ENCODE data around the gene CHST13. TPM values are rescaled to one million over a fixed set of nuclear protein-coding genes. Genes with fewer than 3 reads are reported as not detected.
A peak's percentile ranks its signal among the peaks of the same experiment; 100 is the strongest.

CHST13 gene
- total and polyA plus RNA-seq, 7 donors = 0.25 to 0.66 (median 0.53) TPM; not detected in 3

DNA sequence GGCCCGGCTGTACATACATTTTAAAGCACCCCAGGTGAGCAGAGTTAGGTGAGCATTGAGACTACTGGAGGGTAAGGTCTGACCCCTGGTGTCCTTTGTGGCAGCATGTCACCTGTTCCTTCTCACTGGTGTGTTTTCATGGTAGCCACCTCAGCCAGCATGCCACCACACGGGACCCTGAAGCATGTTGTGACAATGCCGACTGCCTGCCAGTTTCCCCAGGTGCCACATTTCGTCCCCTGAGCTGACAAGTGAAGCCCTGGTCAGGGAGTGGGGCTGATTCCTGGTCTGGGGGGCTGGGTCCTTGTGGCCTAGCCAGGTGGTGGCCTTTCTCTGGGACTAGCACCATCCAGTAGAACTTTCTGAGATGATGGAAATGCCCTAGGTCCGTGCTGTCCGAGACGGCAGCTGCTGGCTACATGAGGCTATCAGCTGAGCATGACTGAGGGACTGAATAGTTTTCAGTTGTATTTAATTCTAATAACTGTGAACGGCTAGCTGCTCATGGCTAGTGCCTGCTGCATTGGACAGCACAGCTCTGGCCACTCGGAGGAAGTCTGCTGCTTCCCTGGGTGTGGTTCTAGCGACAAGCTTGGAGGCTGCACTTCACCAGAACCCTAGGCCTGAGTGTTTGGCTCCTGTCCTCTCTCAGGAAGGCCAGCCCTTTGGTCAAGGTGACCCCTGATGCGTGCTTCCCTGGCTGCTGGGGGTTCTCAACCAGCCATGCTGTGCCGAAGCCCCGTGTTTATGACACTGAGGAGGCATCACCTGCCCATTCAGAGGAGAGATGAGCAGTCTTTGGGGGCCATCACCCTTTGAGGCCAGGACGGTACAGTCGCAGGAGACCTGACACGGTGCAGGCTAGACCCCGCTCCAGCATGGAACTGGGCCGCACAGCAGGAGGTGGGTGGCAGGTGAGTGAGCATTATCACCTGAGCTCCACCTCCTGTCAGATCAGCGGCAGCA, 30.9 kb downstream of the CHST13 start:
- Histone ChIP-seq H3K27me3 (no peaks in the 10 kb centered on the region), H3K4me1 (no peaks in the 10 kb centered on the region), H3K9me3 (no peaks in the 10 kb centered on the region), H3K4me3 (no peak overlapping the region), H3K36me3 (no peaks in the 10 kb centered on the region), H3K27ac (no peak overlapping the region)
- TF ChIP-seq POLR2A (IDR thresholded peaks at IDR 0.05) = no peak
- TF ChIP-seq, protein P1, sequence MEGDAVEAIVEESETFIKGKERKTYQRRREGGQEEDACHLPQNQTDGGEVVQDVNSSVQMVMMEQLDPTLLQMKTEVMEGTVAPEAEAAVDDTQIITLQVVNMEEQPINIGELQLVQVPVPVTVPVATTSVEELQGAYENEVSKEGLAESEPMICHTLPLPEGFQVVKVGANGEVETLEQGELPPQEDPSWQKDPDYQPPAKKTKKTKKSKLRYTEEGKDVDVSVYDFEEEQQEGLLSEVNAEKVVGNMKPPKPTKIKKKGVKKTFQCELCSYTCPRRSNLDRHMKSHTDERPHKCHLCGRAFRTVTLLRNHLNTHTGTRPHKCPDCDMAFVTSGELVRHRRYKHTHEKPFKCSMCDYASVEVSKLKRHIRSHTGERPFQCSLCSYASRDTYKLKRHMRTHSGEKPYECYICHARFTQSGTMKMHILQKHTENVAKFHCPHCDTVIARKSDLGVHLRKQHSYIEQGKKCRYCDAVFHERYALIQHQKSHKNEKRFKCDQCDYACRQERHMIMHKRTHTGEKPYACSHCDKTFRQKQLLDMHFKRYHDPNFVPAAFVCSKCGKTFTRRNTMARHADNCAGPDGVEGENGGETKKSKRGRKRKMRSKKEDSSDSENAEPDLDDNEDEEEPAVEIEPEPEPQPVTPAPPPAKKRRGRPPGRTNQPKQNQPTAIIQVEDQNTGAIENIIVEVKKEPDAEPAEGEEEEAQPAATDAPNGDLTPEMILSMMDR (IDR thresholded peaks at IDR 0.05) = no peak
- TF ChIP-seq POLR2AphosphoS5 (IDR thresholded peaks at IDR 0.05) = no peak
- intact Hi-C loops (cut with DNase I) = no loop called here
- DNase-seq = peak; percentile 44
- 86 to 89% methylated on average over 19 of the region's 19 CpGs for WGBS, 2 donors

DNA sequence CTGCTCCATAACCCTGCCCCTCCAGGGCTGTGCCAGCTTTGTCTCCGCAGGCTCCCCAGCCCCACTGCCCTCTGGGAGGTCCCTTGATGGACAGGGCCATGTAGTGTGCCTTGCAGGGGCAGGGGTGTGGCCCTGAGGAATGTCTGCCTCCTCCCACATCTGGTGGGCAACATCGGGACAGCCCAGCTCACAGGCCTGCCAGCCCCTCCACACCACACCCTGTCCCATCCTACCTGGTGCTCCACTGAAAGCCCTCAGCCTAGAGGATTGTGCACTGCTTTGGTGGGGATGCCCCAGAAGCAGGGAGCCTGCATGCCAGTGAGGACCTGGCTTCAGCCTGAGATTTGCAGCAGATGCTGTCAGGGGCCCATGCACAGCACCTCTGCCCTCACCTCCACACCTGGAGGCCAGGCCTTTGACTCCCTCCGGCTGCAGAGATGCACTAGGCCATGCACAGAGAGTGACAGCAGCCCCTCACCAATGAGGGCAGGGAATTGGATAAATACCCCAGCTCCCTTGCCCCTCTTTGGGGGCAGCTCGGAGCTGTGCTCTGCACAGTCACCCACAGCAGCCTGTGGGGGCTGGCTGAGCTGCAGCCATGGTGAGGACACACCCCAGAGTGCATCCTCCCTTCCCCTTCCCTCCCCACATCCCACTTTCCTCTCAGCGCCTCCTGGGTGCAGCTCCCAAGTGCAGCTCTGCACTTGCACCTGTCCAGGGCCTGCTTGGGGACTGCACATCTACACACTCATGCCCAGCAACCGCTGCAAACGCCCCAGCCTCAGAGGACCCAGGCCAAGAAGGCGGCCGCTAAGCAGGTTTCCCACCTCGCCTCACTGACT, 32.1 kb downstream of the CHST13 start:
- Histone ChIP-seq H3K9me3 (no peaks in the 10 kb centered on the region), H3K27me3 (no peaks in the 10 kb centered on the region), H3K4me3 (no peak overlapping the region), H3K36me3 (no peaks in the 10 kb centered on the region), H3K27ac (no peak overlapping the region), H3K4me1 (no peaks in the 10 kb centered on the region)
- TF ChIP-seq POLR2A (IDR thresholded peaks at IDR 0.05) (no peak), POLR2AphosphoS5 (IDR thresholded peaks at IDR 0.05) (no peak), EP300 (IDR thresholded peaks at IDR 0.05) (no peak)
- TF ChIP-seq, protein P1 (IDR thresholded peaks at IDR 0.05) = no peak
- 76 to 77% methylated on average over 10 of the region's 10 CpGs for whole genome bisulfite sequencing, 2 donors
- DNase-seq = peak; percentile 28
- intact Hi-C loops (cut with DNase I) = no loop called here

DNA sequence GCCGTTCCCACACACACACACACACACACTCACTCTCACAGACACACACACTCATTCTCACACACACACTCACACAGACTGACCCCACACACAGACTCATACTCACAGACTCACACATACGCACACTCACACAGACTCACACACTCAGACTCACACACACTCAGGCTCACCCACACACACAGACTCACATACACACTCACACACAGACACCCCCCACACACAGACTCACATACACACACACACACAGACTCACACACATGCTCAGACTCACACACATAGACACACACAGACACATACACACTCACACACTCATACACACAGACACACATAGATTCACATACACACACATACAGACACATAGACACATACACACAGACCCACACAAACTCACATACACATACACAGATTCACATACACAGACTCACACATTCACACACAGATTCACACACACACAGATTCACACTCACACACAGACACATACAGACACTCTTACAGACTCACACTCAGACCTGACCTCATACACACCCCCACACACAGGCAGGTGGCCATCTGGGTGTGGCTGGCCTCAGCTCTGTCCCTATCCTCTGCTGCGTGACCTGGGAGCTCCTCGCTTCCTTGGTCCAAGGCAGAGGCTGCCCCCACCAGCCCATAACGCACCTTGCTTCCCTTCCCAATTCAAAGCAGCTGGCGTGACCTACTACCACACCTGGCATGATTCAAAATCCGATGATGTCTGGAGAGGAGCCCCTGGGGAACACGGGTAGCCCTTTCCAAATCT, 32.9 kb downstream of the CHST13 start:
- no peak for DNase-seq

DNA sequence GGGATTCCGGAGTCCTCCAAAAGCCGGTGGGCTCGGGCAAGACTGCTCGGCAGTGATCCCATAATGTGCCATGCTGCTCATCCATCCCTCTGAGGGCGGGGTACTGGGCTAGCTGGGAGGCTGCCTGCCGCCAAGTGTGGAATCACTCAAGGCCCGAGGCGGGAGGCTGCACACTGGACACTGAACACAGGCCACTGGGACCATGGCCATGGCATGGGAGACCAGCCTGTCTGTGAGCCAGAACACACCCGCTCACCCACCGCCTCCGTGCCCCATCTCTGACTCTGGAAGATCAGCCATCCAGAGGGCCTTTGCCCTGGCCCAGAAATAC, 33.4 kb downstream of the CHST13 start:
- TF ChIP-seq POLR2A (IDR thresholded peaks at IDR 0.05) (no peak), EP300 (IDR thresholded peaks at IDR 0.05) (no peak), POLR2AphosphoS5 (IDR thresholded peaks at IDR 0.05) (no peak)
- TF ChIP-seq, protein P1 (IDR thresholded peaks at IDR 0.05) = no peak
- Histone ChIP-seq H3K27ac (no peak overlapping the region), H3K27me3 (no peaks in the 10 kb centered on the region), H3K9me3 (peaks cover 0 to 7% (median 0%) of the 10 kb centered on the region in 4 donors), H3K36me3 (no peaks in the 10 kb centered on the region), H3K4me3 (no peak overlapping the region), H3K4me1 (no peaks in the 10 kb centered on the region)
- WGBS, 2 donors = 95% methylated on average over 11 of the region's 11 CpGs
- intact Hi-C loops (cut with DNase I) = no loop called here
- peak; percentile 50 for DNase-seq

More for the DNA sequence above, 32.9 kb downstream of the CHST13 start:
- intact Hi-C loops (cut with DNase I) = no loop called here
- H3K27me3 ChIP-seq = no peaks in the 10 kb centered on the region
- no peak overlapping the region for H3K27ac ChIP-seq
- H3K4me1 ChIP-seq = no peaks in the 10 kb centered on the region
- H3K9me3 ChIP-seq = peaks cover 0 to 3% (median 0%) of the 10 kb centered on the region in 4 donors
- 79 to 87% methylated on average over 8 of the region's 8 CpGs for WGBS, 2 donors
- H3K36me3 ChIP-seq = no peaks in the 10 kb centered on the region
- no peak overlapping the region for H3K4me3 ChIP-seq
- TF ChIP-seq POLR2AphosphoS5 (IDR thresholded peaks at IDR 0.05) (no peak), POLR2A (IDR thresholded peaks at IDR 0.05) (no peak), EP300 (IDR thresholded peaks at IDR 0.05) (no peak)
- TF ChIP-seq, protein P1 (IDR thresholded peaks at IDR 0.05) = no peak

Data from sigmoid colon (tissue), 7 donors.